G401.6 (cell line): ENCODE measurements around the gene CREB5.

Source experiments
- FAIRE-seq: peaks from 2 replicates; lab custom pipeline; 2012; peaks lifted over from hg19 to GRCh38; lab: Jason Lieb, UNC

The CREB5 gene

DNA sequence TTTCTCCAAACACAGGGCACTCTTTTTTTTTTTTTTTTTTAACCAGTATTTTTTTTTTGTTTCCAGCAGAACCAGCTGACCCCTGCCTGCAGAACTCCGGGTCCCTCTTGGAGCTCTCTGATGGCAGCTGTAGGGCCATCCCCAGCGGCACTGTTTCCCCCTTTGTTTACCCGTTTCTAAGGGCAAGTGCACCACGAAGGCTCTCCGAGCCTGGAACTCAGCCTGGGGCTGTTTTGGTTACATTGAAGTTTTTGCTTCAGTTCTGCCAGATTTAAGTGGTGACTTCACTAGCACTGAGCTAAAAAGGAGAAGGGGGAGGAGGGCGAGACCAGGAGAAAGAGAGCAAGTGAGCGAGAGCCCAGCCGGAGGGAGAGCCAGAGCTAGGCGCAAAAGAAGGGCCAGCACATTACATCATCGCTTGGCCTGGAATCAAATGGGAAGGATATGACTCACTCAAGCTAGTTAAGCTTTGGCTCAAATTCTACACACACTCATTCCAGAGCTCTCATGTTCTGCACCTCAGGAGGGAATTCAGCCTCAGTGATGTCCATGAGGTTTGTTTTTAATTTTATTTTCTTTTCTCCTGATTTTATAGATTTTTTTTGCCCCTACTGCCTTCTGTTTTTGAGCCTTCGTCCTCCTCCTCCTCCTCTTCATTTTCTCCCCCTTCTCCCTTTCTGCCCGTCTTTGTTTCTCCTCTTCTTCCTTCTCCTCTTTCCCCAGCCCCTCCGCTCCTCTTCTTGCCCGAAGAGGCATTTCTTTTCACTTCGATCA is 273.5 kb downstream of the CREB5 start:
- FAIRE-seq = peak; percentile 94

DNA sequence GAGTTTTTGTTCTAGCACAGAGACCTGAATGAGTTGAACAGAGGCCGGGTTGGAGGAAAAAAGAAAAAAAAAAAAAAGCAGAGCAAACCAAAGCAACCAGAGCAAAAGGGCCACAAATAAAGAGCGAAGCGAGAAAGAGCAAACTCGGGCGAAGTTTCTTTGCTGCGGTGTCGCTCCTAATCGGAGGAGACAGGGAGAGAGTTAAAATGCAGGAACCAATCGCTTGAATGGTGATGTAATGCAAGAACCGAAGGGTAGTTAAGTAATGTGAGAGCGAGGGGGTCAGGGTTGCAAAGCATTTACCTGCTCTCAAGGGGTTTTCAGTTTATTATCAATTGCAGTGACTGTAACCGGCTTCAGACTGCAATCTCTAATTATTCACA is 274.1 kb downstream of the CREB5 start:
- FAIRE-seq = peak; percentile 80

GRCh38 chr7:28687537-28687936 is 275.2 kb downstream of the CREB5 start:
- FAIRE-seq = no peak

DNA sequence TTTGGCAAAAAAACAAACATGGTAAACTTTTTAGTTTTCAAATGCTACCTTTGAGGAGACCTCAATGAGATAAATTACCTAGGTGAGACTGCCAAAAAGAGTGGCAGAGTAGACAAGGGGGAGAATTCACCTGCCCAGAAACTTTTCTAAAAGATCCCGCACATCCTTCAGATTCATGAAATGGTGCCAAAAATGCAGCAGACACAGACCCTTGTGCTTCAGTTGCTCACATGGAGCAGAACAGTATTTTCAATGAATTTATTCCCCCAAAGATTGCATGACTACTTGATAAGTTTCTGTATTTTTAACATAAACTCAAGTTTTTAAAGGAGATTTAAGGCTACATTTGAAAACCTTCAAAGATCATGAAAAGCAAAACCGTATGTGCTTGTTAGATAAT is 275.9 kb downstream of the CREB5 start:
- no peak for FAIRE-seq

DNA sequence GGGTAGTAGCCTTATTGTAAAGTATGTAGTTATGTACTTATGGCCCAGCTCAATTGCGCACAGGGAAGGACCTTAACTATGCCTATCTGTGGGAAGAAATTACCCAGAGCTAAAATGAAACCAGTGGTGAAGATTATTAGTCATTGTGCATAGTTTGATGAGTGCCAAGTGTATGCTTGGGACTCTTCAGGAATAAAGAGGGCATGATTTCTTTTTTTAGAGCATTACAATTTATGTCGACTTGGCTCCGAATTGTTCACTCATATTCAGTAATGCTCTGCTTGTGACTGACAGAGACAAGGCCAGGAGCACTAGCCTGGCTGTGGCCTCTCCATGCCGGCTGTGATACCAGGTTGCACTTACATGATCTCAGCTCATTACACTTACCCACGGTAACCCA is 276.3 kb downstream of the CREB5 start:
- FAIRE-seq = no peak

GRCh38 chr7:28695300-28696295 is 283.3 kb downstream of the CREB5 start:
- no peak for FAIRE-seq

- FAIRE-seq = no peak
These were observed 285.7 kb downstream of the CREB5 start for GRCh38 chr7:28697913-28698563.

GRCh38 chr7:28698840-28699239 is 286.5 kb downstream of the CREB5 start:
- no peak for FAIRE-seq

GRCh38 chr7:28700096-28700495 is 287.8 kb downstream of the CREB5 start:
- no peak for FAIRE-seq

DNA sequence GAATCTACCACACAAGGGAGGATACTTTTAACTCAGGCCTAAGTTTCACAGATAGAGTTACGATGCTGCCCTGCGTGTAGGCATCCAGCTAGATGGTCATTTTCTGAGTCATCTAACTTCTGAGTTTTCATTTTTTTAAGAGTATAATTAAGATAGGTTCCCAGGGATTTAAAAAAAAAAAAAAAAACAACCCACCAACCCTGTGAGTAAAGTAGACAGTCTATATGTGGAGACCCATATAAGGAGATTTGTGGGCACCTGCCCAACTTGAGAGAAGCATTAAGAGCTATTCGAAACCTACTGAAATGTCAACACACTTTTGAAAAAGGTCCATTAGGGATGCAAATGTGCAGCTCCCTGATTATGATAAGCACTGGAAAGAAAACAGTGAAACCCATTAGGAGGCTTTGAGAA is 288.5 kb downstream of the CREB5 start:
- FAIRE-seq = no peak

GRCh38 chr7:28701731-28702130 is 289.4 kb downstream of the CREB5 start:
- peak; percentile 65 for FAIRE-seq

- no peak for FAIRE-seq
These were observed 289.9 kb downstream of the CREB5 start for GRCh38 chr7:28702171-28702570.

DNA sequence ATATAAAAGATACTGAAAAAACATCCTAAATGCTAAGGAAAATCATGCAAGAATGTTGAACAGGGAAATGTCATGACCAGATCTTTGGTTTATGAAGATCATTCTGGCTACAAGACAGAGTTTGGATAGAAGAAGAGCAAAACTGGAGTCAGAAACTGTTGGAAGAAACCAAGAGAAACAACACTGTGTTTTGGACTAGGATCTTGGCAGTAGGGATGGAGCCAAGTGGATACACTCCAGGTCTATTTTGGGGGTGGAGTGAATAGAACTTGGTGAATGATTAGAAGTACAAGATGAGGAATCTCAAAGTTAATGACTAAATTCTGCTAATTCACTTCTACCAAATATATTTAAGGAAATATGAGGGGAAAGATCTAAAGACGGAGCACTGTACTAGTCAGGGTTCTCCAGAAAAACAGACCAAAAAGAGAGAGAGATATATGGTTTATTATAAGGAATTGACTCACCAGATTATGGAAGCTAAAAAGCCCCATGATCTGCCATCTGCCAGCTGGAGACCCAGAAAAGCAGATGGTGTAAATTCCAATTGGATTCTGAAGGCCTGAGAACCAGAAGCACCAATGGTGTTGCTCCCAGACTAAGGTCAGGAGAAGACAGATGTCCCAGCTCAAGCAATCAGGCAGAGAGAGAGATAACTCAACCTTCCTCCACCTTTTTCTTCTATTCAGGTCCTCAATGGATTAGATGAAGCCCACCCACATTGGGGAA is 290.9 kb downstream of the CREB5 start:
- FAIRE-seq = no peak

- FAIRE-seq = no peak
These were observed 292.4 kb downstream of the CREB5 start for GRCh38 chr7:28704706-28705105.

GRCh38 chr7:28705350-28705749 is 293.0 kb downstream of the CREB5 start:
- no peak for FAIRE-seq

DNA sequence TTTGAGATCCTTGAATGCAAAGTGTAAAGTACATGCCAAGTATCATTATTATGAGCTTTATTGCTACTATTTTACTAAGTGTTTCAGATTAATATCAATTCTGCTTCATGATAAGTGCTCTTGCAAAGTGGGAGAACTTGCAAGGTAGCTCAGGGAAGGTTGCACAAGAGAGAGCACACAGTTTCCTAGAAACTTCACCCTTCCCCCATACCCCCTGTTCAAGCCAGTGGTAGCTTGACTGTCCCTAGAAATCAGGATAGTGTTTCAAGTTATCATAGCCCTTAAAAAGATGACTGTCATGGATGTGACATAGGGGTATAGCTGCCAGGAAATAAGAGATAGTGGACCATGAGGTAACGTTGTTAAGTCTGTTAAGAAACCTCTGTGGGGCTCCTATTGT is 294.3 kb downstream of the CREB5 start:
- FAIRE-seq = no peak

GRCh38 chr7:28707291-28707690 is 295.0 kb downstream of the CREB5 start:
- no peak for FAIRE-seq

DNA sequence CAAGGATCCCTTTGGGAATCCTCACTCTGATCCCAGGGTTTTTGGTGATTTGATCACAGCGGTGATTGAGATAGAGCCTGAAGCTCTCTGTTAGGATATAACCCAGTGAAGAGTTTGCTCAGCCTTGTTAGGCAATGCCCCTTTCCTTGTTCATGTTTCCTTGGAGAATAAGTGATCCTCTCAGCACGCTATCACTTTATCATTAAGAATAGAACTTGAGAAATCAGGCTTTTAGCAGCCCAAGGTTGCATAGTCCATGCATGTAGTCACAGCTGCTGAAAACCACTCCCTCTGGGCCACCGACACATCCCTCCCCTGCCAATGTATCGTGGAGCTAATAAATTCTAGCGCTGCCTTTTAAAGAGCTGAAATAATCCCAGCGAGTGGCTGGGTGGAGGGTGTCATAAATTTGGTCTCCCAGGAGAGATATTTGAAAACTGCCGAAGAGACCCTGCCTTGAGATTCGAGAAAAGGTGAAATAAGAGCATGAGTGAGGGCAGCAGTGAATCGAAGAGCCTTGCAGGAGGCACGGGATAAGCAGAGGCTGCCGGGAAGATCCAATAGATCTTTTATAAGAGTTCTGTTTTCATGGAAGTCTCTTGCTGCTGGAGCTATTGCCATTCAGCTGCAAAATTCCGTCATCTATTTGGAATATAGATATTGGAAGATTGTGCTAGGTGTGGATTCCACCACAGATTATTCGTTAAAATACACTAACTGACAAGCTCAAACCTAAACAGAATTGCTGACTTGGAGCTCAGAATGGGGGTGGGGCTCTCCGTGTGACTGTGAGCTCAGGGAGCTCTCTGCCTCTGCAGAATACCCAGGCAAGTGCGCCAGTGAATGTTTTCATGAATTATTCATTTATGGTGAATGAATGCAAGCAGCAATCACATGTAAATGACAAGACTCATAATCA is 296.0 kb downstream of the CREB5 start:
- FAIRE-seq = no peak

- FAIRE-seq = no peak
These were observed 297.4 kb downstream of the CREB5 start for GRCh38 chr7:28709748-28710147.

DNA sequence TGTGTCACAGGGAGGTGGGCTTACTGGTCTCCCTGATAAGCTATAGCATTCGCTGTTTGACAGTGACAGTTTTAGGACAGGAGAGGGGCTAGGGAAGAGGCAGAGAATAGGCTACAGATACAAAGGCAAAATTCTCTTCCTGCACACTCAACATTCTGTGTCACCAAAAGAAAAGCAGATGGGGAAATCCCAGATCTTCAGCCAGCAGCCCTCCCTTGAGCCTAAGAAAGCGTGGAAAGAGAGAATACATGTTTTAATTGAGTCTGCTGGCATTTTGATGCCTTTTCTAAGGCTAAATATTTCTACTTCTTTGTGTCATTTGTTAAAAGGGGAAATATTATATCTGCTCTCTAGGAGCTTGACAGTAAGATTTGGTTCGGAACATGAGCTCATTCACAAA is 298.8 kb downstream of the CREB5 start:
- FAIRE-seq = no peak
